HG03108 (cell line): Measurements from ENCODE around the gene CLPSL1.

Source experiments
- ATAC-seq: cut with Tn5 transposase; IDR thresholded peaks from one replicate; pipeline ENCODE4 v1.9.1; 2021; ENCODE audit warnings: moderate library complexity; ENCODE audit not compliant: unreplicated experiment

Gene CLPSL1

GRCh38 chr6:35795453-35796071 is 14.7 kb downstream of the CLPSL1 start:
- ATAC-seq: no peak

DNA sequence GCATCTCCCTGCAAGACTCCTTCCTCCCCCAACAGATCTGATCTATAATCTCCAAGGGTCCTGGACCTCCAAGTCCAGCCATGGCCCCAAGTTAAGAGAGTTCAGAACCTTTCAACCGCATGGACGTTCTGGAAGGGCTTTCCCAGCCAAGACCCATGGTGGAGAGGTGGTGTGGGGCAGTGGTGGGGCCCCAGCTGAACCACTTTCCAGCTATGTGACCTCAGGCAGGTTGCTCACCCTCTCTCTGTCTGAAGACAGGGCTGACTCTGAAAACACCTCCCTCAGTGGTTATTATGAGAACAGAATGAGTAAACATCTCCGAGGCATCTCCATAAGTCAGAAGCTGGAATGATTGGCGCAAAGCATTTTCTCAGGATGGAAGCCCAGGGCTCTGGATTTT is 15.4 kb downstream of the CLPSL1 start:
- no peak for ATAC-seq

DNA sequence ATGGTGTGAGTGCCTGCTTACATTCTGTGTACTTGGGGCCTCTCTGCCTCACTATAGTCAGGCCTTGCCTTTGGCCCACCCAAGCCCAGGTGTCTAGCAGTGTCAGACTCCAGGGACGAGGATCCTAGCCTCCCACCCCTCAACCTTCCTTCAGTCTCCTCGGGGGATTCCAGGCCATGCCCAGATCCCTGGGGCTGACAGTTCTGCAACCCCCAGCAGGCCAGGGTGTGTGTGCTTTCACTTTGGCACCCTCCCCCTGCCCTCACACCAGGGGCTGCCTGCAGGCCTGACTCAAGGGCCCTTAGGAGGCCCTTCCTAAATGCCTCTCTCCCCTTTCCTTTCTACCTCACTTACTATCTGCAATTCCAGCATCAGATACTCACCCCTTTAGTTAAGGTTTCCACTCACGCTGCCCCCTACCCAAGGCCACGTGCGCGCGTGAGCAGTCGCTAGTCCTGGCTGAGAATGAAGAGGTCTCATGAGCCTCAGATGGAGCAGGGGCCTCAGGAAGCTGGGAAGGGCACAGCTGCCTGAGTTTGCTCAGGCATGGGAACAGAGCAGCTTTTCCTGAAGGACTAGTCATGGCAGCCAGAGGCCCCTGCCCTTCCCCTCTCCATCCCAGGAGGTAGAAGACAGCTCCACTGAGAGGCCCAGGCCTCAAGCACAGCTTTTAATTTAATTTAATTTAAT is 17.2 kb downstream of the CLPSL1 start:
- no peak for ATAC-seq

DNA sequence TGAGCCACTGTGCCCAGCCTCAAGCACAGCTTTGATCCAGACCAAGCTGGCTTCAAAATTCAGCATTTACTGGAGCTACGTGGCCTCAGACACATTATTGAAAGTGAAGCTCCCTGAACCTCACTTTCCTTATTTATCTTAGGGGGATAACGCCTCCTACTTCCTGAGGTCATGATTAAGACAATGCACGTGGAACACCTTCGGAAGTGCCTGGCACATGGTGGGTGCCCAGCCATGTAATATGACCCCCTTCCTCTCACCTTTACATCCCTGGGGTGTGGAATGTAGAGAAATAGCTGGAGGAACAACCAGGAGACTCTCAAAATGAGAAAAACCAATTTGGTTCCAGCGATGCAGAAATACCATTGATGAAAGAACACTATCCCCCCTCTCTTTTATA is 17.9 kb downstream of the CLPSL1 start:
- ATAC-seq: no peak

DNA sequence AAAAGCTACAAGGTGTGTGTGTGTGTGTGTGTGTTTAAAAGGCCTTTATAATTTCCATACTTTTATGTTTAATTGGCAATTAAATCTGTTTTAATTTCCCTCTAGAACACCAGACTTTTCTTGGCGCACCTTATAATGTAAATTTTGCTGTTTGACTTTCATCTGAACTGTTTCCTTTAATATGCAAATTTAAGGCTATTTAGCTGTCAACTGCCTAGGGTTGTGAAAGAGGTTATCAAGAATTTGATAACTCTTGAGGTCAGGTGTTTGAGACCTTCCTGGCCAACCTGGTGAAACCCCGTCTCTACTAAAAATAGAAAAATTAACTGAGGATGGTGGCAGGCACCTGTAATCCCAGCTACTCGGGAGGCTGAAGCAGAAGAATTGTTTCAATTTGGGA is 20.3 kb downstream of the CLPSL1 start:
- no peak for ATAC-seq

DNA sequence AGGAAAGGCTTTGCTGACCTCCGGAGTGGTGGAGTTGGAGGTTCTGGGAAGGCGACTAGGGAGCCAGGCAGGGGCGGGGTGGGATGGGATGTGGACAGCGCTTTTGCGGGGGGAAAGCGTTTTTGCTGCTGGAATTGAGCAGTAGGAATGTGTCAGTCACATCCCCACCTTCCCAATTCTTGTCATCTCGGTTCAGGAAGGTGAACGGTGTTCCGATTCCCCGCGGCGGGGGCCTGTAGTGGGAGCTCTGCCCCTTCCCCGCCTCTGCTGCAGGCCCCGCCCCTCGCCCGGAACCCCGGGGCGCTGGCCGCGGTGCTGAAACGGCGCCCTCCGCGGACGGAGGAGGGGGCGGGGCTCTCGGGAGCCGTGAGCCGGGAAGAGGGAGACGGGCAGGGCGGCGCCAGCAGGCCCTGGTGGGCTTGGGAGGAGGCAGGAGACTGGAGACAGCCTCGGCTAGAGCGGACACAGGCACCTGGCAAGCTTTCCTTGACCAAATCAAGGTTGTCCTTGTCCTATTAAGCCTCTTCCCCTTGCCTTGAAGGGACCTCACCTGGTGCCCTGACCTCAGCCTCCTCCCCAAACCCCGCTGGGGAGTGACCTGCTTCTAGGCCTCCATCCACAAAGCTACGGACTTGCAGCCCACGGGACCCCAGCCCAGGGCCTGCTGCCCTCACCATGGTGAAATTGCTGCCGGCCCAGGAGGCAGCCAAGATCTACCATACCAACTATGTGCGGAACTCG is 24.3 kb downstream of the CLPSL1 start, which contains the start of gene LHFPL5:
Gene LHFPL5 (plus strand): TSS at position 357 of the 741 bp plus-strand sequence. CDS start 319 bp downstream, at position 676.
- ATAC-seq: no peak

- no peak for ATAC-seq
These were observed 27.9 kb downstream of the CLPSL1 start for GRCh38 chr6:35808688-35809087.

DNA sequence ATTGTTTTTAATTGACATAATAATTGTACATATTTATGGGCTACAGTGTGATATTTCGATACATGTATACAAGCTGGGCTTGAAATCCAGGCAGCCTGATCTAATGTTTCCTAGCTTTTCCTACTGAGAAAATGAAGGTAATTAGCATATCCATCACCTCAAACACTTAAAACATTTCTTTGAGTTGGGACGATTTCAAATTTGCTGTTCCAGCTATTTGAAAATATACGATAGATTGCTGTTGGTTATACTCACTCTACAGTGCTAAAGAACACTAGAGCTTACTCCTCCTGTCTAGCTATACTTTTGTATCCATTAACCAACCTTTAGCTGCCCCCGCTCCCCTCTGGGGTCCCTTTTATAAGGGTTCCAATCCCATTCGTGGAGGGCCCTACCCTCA is 29.0 kb downstream of the CLPSL1 start:
- ATAC-seq: no peak

DNA sequence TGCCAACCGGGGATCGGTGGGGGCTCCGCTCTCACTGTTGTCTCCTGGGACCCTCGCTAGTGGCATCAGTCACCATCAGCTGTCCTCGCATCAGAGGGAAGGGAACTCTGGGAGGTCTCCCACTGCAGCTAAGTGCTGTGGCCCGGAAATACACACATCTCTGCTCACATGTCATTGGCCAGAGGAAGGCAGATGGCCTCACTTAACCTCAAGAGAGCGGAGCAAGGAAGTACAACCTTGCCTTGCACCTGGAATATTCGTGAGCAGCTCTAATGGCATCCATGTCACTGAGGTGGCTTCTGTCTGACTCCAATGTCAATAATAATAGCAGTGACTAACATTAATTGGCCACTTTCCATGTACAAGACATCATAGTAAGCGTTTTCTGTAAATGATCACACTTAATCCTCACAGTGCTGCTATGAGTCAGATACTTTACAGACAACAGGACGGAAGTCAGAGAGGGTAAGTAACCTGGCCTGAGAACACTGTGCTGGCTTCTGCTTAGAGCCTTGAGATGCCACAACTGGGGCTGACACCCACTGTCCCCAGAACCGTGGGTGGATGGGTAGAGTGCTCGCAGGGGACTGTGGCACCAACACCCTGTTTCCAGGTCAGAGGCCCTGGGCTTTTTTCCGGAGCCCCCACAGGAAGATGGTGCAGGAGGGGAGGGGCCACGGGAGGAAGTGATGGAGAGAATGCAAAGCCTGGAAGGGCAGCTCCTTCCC is 30.3 kb downstream of the CLPSL1 start:
- ATAC-seq: no peak

DNA sequence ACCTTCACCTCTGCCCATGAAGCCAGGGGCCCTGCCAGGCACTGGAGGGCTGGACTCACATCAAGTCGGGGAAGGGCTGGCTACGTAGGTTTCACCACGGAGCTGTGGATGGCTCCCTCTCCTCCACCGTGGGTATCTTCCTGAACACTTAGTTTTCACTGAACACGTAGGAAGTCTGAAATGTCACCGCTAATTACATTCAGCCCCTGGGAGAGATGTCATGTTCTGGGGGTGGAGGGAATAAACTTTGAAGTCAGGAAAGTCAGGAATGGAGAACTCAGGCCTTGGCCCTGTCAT is 30.8 kb downstream of the CLPSL1 start:
- ATAC-seq: no peak

DNA sequence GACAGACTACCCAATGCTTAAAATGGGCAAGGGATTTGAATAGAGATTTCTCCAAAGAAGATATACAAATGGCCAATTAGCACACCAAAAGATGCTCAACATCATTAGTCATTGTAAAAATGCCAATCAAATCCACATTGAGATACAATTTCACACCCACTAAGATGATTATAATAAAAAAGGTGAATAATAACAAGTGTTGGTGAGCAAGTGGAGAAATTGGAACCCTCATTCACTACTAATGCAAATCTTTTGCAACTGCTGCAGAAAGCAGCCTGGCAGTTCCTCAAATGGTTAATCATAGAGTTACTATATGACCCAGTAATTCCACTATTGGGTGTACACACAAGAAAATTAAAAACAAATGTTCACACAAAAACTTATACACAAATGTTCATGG is 36.7 kb downstream of the CLPSL1 start:
- ATAC-seq: no peak

DNA sequence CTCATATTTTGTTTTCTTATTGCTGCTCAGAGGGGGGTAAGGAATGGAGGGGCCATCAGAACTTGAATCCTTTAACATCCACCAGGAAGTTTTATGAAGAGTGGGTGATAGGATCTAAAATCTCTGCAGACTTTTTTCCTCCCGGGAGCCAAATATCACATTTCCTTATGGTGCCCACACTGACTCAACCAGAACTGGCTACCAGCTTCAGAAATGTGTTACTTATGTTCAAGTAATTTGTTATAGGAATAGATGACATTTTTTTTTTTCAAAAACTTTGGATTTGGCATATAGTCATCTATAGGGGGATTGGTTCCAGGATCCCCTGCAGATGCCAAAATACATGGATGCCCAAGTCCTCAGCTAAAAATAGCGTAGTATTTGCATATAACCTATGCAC is 42.8 kb downstream of the CLPSL1 start:
- no peak for ATAC-seq

GRCh38 chr6:35824552-35825192 is 43.9 kb downstream of the CLPSL1 start:
- no peak for ATAC-seq

GRCh38 chr6:35829306-35829705 is 48.5 kb downstream of the CLPSL1 start:
- no peak for ATAC-seq

- ATAC-seq: no peak
These were observed 50.6 kb downstream of the CLPSL1 start for GRCh38 chr6:35831257-35832007.

- no peak for ATAC-seq
These were observed 52.7 kb downstream of the CLPSL1 start for GRCh38 chr6:35833536-35833935.
